Uterus (tissue), 2 donors: Measurements from ENCODE around the gene CDIP1.

Source experiments
- POLR2A ChIP-seq, 2 donors: fragments of 450-650 bp; IDR thresholded peaks; one replicate each; pipeline ENCODE4 v1.6.1; 2016; ENCODE audit warnings: antibody characterized with exemption in 2 of 2, mild to moderate bottlenecking in 1 of 2, moderate library complexity in 1 of 2
- TF ChIP-seq, protein P1 (sequence below), 4 experiments: fragments of 200-600 bp in 2 of 4; fragments of 450-650 bp in 2 of 4; sonication (generic) in 2 of 4; IDR thresholded peaks; one replicate each; pipeline ENCODE4 v1.5.1; 2016 to 2019; ENCODE audit warnings: antibody characterized with exemption in 4 of 4, mild to moderate bottlenecking in 2 of 4, moderate library complexity in 1 of 4

DNA sequence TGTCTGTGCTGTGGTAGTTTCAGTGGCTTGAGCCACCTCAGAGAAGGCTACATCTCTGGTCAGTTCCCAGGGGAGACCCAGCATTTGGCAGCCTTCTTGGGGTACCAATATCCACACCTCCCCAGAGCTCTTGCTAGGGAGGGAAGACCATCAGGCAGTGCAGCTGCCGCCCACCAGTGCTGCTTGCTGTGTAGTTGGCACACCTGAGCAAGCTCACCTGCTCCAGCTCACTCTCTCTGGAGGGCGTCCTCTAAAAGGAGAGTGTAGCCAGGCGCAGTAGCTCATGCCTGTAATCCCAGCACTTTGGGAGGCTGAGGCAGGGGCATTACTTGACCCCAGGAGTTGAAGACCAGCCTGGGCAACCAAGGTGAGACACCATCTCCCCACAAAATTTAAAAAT, 29.8 kb downstream of the CDIP1 start:
- TF ChIP-seq, protein P1, sequence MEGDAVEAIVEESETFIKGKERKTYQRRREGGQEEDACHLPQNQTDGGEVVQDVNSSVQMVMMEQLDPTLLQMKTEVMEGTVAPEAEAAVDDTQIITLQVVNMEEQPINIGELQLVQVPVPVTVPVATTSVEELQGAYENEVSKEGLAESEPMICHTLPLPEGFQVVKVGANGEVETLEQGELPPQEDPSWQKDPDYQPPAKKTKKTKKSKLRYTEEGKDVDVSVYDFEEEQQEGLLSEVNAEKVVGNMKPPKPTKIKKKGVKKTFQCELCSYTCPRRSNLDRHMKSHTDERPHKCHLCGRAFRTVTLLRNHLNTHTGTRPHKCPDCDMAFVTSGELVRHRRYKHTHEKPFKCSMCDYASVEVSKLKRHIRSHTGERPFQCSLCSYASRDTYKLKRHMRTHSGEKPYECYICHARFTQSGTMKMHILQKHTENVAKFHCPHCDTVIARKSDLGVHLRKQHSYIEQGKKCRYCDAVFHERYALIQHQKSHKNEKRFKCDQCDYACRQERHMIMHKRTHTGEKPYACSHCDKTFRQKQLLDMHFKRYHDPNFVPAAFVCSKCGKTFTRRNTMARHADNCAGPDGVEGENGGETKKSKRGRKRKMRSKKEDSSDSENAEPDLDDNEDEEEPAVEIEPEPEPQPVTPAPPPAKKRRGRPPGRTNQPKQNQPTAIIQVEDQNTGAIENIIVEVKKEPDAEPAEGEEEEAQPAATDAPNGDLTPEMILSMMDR (IDR thresholded peaks at IDR 0.05): no peak
- no peak for TF ChIP-seq POLR2A (IDR thresholded peaks at IDR 0.05)
